ENCODE results near the gene MKNK2.

DNA sequence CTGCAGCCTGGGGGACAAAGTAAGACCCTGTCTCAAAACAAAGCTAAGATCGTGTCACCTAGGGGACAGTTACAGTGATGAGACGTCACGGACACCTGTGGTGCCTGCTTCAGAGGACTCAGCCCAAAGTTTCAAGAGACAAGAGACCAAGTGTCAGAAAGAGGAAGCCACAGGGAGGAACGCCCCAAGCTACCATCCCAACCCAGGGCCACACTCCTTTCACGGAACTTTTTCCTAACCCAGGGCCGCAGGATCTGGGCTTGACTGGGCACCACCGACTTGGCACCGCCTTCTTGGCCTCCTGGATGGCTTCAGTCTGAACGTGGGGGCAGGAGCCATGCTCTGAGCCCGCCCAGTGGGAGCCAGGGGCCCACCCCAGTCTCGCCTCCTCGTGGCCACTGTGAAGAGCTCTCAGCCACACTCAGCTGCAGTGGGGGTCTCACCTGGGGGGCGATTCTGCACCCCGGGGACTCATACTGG, 36.6 kb upstream of the MKNK2 start:
- TF ChIP-seq, protein P1, sequence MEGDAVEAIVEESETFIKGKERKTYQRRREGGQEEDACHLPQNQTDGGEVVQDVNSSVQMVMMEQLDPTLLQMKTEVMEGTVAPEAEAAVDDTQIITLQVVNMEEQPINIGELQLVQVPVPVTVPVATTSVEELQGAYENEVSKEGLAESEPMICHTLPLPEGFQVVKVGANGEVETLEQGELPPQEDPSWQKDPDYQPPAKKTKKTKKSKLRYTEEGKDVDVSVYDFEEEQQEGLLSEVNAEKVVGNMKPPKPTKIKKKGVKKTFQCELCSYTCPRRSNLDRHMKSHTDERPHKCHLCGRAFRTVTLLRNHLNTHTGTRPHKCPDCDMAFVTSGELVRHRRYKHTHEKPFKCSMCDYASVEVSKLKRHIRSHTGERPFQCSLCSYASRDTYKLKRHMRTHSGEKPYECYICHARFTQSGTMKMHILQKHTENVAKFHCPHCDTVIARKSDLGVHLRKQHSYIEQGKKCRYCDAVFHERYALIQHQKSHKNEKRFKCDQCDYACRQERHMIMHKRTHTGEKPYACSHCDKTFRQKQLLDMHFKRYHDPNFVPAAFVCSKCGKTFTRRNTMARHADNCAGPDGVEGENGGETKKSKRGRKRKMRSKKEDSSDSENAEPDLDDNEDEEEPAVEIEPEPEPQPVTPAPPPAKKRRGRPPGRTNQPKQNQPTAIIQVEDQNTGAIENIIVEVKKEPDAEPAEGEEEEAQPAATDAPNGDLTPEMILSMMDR (conservative IDR thresholded peaks at IDR 0.05), result no peak
- TF ChIP-seq ZFX (IDR thresholded peaks at IDR 0.05), result no peak
